Astrocyte (in vitro differentiated cells and primary cell): ENCODE measurements around the gene ACOT4. TPM values are rescaled to one million over a fixed set of nuclear protein-coding genes. Genes with fewer than 3 reads are reported as not detected.
A peak's percentile ranks its signal among the peaks of the same experiment; 100 is the strongest.

Experiments
- DNase-seq: peaks from one replicate; pipeline ENCODE4 v3.0.0-alpha.2; 2010; ENCODE audit warnings: low read depth
- FAIRE-seq: peaks from 2 replicates; lab custom pipeline; 2011; peaks lifted over from hg19 to GRCh38; lab: Jason Lieb, UNC
- H2AFZ ChIP-seq: 2 replicates; pipeline ENCODE4 v1.6.0; 2012; ENCODE audit warnings: low read depth, low read length, inconsistent platforms
- H3K27ac ChIP-seq: 2 replicates; pipeline ENCODE4 v1.5.1; 2011; ENCODE audit warnings: low read depth, low read length, inconsistent platforms
- H3K27me3 ChIP-seq: 2 replicates; pipeline ENCODE4 v1.6.0; 2011; ENCODE audit warnings: low read length, inconsistent platforms; ENCODE audit not compliant: insufficient read depth
- H3K36me3 ChIP-seq: 2 replicates; pipeline ENCODE4 v1.5.1; 2011; ENCODE audit warnings: low read length, inconsistent platforms; ENCODE audit not compliant: insufficient read depth
- H3K4me1 ChIP-seq: 2 replicates; pipeline ENCODE4 v1.5.1; 2011; ENCODE audit warnings: low read length, inconsistent platforms; ENCODE audit not compliant: insufficient read depth
- H3K4me2 ChIP-seq: 2 replicates; pipeline ENCODE4 v1.6.0; 2012; ENCODE audit warnings: low read length, inconsistent platforms
- H3K4me3 ChIP-seq: 2 replicates; pipeline ENCODE4 v1.5.1; 2011; ENCODE audit warnings: low read depth, mild to moderate bottlenecking, low read length, inconsistent platforms; ENCODE audit not compliant: insufficient read depth
- H3K79me2 ChIP-seq: 2 replicates; pipeline ENCODE4 v1.6.0; 2012; ENCODE audit warnings: mild to moderate bottlenecking, low read length, inconsistent platforms; ENCODE audit not compliant: insufficient read depth
- H3K9ac ChIP-seq: 2 replicates; pipeline ENCODE4 v1.6.0; 2012; ENCODE audit warnings: mild to moderate bottlenecking, low read length, inconsistent platforms
- H3K9me3 ChIP-seq: 2 replicates; pipeline ENCODE4 v1.5.1; 2012; ENCODE audit warnings: low read depth, mild to moderate bottlenecking, low read length, inconsistent platforms; ENCODE audit not compliant: insufficient read depth
- H4K20me1 ChIP-seq: 2 replicates; pipeline ENCODE4 v1.6.0; 2012; ENCODE audit warnings: low read length, inconsistent platforms; ENCODE audit not compliant: insufficient read depth
- H3K27ac Mint-ChIP-seq: one replicate; pipeline ENCODE4 v1.8.0; 2021; ENCODE audit warnings: mild to moderate bottlenecking, mixed read lengths; ENCODE audit not compliant: unreplicated experiment
- H3K27me3 Mint-ChIP-seq: one replicate; pipeline ENCODE4 v1.8.0; 2021; ENCODE audit warnings: low read depth, mixed read lengths; ENCODE audit not compliant: unreplicated experiment
- H3K36me3 Mint-ChIP-seq: one replicate; pipeline ENCODE4 v1.8.0; 2021; ENCODE audit warnings: low read depth, mixed read lengths; ENCODE audit not compliant: unreplicated experiment
- H3K4me1 Mint-ChIP-seq: one replicate; pipeline ENCODE4 v1.8.0; 2021; ENCODE audit warnings: low read depth, mixed read lengths; ENCODE audit not compliant: unreplicated experiment
- H3K4me3 Mint-ChIP-seq: one replicate; pipeline ENCODE4 v1.8.0; 2021; ENCODE audit warnings: mild to moderate bottlenecking, moderate library complexity, mixed read lengths; ENCODE audit not compliant: unreplicated experiment
- H3K9me3 Mint-ChIP-seq: one replicate; pipeline ENCODE4 v1.8.0; 2021; ENCODE audit warnings: mild to moderate bottlenecking, mixed read lengths; ENCODE audit not compliant: unreplicated experiment
- EZH2 ChIP-seq: IDR thresholded peaks from 2 replicates; pipeline ENCODE4 v1.6.1; 2012; ENCODE audit warnings: mild to moderate bottlenecking, low read length, inconsistent platforms; ENCODE audit not compliant: insufficient read depth
- total RNA-seq: library from RNA; stranded (reverse); gene quantifications from 2 replicates; pipeline ENCODE4 v1.2.1, GENCODE V29; 2021
- TF ChIP-seq, protein P1 (sequence below): IDR thresholded peaks from 2 replicates; pipeline ENCODE4 v1.5.1; 2011; ENCODE audit warnings: low read depth, mild to moderate bottlenecking, inconsistent platforms, low read length, moderate library complexity; ENCODE audit not compliant: insufficient read depth

The ACOT4 gene
- total RNA-seq, 1 donor from 2014 or later = 0.14 TPM

DNA sequence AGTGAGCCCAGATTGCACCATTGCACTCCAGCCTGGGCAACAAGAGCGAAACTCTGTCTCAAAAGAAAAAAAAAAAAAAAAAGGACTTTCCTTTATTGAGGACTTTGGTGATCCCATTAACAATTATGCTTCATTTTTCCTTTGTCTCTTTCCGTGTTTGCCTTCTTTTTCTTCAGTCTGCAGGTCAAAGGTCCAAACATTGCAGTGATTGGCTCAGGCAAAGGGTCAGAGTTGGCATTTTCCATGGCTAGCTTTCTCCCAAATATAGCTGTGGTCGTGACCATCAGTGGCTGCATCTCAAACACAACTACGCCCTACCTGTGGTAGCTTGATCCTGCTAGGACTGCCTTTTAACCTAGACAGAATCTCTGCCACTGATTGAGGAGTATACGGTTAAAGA lies 46.2 kb downstream of the ACOT4 start:
- H3K4me2 ChIP-seq = no peak overlapping the region
- no peak overlapping the region for H3K4me3 ChIP-seq
- Mint-ChIP-seq H3K36me3 (no peaks in the 10 kb centered on the region), H3K4me1 (peaks cover 8% of the 10 kb centered on the region), H3K27ac (no peak overlapping the region), H3K27me3 (peaks cover 5% of the 10 kb centered on the region), H3K9me3 (no peaks in the 10 kb centered on the region), H3K4me3 (no peak overlapping the region)
- H3K9ac ChIP-seq = no peak overlapping the region
- peaks cover 21% of the 10 kb centered on the region for H3K4me1 ChIP-seq
- no peaks in the 10 kb centered on the region for H3K79me2 ChIP-seq
- H2AFZ ChIP-seq = no peak overlapping the region
- no peaks in the 10 kb centered on the region for H3K9me3 ChIP-seq
- no peaks in the 10 kb centered on the region for H4K20me1 ChIP-seq
- H3K27me3 ChIP-seq = no peaks in the 10 kb centered on the region
- DNase-seq (no peak), FAIRE-seq (no peak)
- H3K27ac ChIP-seq = no peak overlapping the region
- TF ChIP-seq, protein P1, sequence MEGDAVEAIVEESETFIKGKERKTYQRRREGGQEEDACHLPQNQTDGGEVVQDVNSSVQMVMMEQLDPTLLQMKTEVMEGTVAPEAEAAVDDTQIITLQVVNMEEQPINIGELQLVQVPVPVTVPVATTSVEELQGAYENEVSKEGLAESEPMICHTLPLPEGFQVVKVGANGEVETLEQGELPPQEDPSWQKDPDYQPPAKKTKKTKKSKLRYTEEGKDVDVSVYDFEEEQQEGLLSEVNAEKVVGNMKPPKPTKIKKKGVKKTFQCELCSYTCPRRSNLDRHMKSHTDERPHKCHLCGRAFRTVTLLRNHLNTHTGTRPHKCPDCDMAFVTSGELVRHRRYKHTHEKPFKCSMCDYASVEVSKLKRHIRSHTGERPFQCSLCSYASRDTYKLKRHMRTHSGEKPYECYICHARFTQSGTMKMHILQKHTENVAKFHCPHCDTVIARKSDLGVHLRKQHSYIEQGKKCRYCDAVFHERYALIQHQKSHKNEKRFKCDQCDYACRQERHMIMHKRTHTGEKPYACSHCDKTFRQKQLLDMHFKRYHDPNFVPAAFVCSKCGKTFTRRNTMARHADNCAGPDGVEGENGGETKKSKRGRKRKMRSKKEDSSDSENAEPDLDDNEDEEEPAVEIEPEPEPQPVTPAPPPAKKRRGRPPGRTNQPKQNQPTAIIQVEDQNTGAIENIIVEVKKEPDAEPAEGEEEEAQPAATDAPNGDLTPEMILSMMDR = no peak
- TF ChIP-seq EZH2 = no peak
- H3K36me3 ChIP-seq = no peaks in the 10 kb centered on the region

DNA sequence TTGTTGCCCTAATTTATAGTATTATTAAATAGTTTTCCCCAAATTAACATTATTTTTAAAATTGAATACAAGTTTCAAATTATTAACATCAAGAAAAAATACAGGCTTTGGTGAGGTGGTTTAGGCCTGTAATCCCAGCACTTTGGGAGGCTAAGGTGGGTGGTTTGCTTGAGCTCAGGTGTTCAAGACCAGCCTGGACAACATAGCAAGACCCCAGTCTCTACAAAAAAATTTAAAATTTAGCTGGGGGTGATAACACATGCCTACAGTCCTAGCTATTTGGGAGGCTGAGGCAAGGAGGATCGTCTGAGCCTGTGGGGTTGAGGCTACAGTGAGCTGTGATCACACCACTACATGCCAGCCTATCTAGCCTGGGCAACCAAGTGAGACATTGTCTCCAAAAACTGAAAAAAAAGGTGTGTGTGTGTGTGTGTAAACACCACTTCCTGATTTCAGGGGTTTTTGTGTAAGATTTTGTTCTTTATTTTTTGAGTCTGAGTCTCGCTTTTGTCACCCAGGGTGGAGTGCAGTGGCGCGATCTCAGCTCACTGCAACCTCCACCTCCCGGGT lies 49.2 kb downstream of the ACOT4 start:
- H3K27me3 Mint-ChIP-seq = no peaks in the 10 kb centered on the region
- H3K4me2 ChIP-seq = no peak overlapping the region
- H3K27ac Mint-ChIP-seq = no peak overlapping the region
- no peak for DNase-seq
- FAIRE-seq = no peak
- H3K4me3 ChIP-seq = no peak overlapping the region
- TF ChIP-seq, protein P1 = no peak
- TF ChIP-seq EZH2 = no peak
- no peak overlapping the region for H3K4me3 Mint-ChIP-seq
- no peaks in the 10 kb centered on the region for H3K9me3 ChIP-seq
- no peak overlapping the region for H3K27ac ChIP-seq
- H3K79me2 ChIP-seq = peaks cover 11% of the 10 kb centered on the region
- no peak overlapping the region for H2AFZ ChIP-seq
- H4K20me1 ChIP-seq = no peaks in the 10 kb centered on the region
- H3K9me3 Mint-ChIP-seq = no peaks in the 10 kb centered on the region
- no peaks in the 10 kb centered on the region for H3K36me3 Mint-ChIP-seq
- no peak overlapping the region for H3K9ac ChIP-seq
- no peaks in the 10 kb centered on the region for H3K36me3 ChIP-seq
- peaks cover 12% of the 10 kb centered on the region for H3K4me1 Mint-ChIP-seq
- no peaks in the 10 kb centered on the region for H3K27me3 ChIP-seq
- H3K4me1 ChIP-seq = peaks cover 20% of the 10 kb centered on the region

DNA sequence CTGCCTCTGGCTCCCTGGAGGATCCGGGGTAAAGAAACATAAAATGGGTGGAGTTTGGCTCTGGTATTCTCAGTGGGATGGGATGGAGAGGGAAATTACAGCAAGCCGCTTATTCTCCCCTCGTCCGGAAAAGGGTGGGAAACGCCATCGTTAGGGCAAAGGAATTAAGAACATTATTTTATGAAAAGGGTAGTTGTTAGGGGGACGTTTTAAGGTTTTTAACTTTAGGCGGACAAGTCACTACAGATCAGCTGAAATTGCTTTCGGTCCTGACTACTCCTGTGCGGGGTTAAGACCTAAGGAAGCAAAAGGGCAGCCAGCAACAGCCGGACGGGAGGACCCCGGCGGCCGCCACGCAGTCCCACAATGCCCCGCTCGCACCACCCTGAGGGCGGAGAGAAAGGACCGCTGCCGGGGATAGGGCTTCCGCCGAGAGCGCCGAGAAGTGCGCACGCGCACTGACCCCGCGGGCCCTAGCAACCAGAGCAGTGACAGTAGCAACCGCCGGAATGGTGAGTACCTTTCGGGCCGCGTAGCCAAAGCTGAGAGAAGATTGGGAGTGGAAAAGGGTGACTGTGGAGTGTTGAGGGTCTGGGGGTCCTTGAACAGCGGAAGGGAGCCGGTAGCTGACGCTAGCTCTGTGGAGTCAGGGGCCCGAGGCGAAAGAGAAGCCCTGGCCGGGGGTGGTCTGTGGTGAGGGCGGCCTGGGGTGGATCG lies 53.0 kb downstream of the ACOT4 start, which contains the start of gene DNAL1:
Gene DNAL1, plus strand, starts transcription at position 456 of the 717 bp plus-strand sequence. Its CDS starts 54 bp downstream, at position 510.
- Histone ChIP-seq H3K9ac (peak within 1 kb of the TSS; percentile 88), H3K79me2 (peaks cover 23% of the 10 kb centered on the region), H2AFZ (peak within 1 kb of the TSS; percentile 88), H3K27ac (peak within 1 kb of the TSS; percentile 81), H3K27me3 (no peaks in the 10 kb centered on the region), H3K9me3 (no peaks in the 10 kb centered on the region), H3K4me3 (peak within 1 kb of the TSS; percentile 85), H4K20me1 (no peaks in the 10 kb centered on the region), H3K4me1 (peaks cover 15% of the 10 kb centered on the region), H3K4me2 (peak within 1 kb of the TSS; percentile 87), H3K36me3 (no peaks in the 10 kb centered on the region)
- Mint-ChIP-seq H3K27ac (peak within 1 kb of the TSS; percentile 95), H3K36me3 (no peaks in the 10 kb centered on the region), H3K4me3 (peak within 1 kb of the TSS; percentile 98), H3K27me3 (no peaks in the 10 kb centered on the region), H3K9me3 (no peaks in the 10 kb centered on the region), H3K4me1 (peaks cover 9% of the 10 kb centered on the region)
- FAIRE-seq = no peak
- peak; percentile 73 for DNase-seq
- no peak for TF ChIP-seq EZH2
- TF ChIP-seq, protein P1 = no peak
